GM23338 (cell line): ENCODE results near the gene CAPN8.

Experiments
- TF ChIP-seq, protein P1 (sequence below), 2 experiments: fragments of 200-600 bp in 1 of 2; sonication (generic) in 1 of 2; conservative IDR thresholded peaks; 2 replicates each; pipeline versions ENCODE4 v1.5.1 to v1.6.1; 2016 to 2017; ENCODE audit warnings: antibody characterized with exemption in 2 of 2, low read depth in 2 of 2, mild to moderate bottlenecking in 2 of 2, moderate library complexity in 1 of 2
- TF ChIP-seq, protein P2 (sequence below): IDR thresholded peaks from one replicate; pipeline ENCODE4 v1.6.1; 2018; ENCODE audit warnings: antibody characterized with exemption; ENCODE audit not compliant: unreplicated experiment

DNA sequence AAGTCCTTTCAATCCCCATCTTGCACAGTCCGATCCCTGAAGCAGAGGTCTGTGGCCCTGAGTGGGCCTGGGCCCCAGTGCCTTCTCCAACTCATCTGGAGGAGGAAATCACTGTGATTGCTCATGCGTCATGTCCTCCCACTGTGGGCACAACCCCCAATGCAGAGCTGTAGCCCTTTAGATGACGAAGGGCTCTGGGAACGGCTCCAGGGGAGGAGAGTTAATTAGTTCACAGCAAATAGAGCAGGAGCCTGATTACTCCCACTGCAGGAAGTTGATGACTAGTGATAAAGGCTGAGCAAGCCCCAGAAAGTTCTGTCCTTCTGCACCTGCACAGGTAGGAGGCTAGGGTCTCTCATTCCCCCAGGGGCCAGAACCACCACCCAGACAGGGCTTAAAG lies 160.8 kb downstream of the CAPN8 start:
- TF ChIP-seq, protein P1, sequence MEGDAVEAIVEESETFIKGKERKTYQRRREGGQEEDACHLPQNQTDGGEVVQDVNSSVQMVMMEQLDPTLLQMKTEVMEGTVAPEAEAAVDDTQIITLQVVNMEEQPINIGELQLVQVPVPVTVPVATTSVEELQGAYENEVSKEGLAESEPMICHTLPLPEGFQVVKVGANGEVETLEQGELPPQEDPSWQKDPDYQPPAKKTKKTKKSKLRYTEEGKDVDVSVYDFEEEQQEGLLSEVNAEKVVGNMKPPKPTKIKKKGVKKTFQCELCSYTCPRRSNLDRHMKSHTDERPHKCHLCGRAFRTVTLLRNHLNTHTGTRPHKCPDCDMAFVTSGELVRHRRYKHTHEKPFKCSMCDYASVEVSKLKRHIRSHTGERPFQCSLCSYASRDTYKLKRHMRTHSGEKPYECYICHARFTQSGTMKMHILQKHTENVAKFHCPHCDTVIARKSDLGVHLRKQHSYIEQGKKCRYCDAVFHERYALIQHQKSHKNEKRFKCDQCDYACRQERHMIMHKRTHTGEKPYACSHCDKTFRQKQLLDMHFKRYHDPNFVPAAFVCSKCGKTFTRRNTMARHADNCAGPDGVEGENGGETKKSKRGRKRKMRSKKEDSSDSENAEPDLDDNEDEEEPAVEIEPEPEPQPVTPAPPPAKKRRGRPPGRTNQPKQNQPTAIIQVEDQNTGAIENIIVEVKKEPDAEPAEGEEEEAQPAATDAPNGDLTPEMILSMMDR (conservative IDR thresholded peaks at IDR 0.05; ENCODE audit: low read depth in 2 of 2), result no peak
- TF ChIP-seq, protein P2, sequence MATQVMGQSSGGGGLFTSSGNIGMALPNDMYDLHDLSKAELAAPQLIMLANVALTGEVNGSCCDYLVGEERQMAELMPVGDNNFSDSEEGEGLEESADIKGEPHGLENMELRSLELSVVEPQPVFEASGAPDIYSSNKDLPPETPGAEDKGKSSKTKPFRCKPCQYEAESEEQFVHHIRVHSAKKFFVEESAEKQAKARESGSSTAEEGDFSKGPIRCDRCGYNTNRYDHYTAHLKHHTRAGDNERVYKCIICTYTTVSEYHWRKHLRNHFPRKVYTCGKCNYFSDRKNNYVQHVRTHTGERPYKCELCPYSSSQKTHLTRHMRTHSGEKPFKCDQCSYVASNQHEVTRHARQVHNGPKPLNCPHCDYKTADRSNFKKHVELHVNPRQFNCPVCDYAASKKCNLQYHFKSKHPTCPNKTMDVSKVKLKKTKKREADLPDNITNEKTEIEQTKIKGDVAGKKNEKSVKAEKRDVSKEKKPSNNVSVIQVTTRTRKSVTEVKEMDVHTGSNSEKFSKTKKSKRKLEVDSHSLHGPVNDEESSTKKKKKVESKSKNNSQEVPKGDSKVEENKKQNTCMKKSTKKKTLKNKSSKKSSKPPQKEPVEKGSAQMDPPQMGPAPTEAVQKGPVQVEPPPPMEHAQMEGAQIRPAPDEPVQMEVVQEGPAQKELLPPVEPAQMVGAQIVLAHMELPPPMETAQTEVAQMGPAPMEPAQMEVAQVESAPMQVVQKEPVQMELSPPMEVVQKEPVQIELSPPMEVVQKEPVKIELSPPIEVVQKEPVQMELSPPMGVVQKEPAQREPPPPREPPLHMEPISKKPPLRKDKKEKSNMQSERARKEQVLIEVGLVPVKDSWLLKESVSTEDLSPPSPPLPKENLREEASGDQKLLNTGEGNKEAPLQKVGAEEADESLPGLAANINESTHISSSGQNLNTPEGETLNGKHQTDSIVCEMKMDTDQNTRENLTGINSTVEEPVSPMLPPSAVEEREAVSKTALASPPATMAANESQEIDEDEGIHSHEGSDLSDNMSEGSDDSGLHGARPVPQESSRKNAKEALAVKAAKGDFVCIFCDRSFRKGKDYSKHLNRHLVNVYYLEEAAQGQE, result no peak
